ENCODE measurements around the gene QPCT. TPM values are rescaled to one million over a fixed set of nuclear protein-coding genes. Genes with fewer than 3 reads are reported as not detected.
A peak's percentile ranks its signal among the peaks of the same experiment; 100 is the strongest.
"Not testable (repeated sequence)": the region's sequence is repeated elsewhere in the genome, so short reads cannot be mapped to it uniquely, and the experiment has no call there.

The QPCT gene
- polyA plus RNA-seq, 3 donors = 11.5 to 15.5 (median 12.3) TPM

DNA sequence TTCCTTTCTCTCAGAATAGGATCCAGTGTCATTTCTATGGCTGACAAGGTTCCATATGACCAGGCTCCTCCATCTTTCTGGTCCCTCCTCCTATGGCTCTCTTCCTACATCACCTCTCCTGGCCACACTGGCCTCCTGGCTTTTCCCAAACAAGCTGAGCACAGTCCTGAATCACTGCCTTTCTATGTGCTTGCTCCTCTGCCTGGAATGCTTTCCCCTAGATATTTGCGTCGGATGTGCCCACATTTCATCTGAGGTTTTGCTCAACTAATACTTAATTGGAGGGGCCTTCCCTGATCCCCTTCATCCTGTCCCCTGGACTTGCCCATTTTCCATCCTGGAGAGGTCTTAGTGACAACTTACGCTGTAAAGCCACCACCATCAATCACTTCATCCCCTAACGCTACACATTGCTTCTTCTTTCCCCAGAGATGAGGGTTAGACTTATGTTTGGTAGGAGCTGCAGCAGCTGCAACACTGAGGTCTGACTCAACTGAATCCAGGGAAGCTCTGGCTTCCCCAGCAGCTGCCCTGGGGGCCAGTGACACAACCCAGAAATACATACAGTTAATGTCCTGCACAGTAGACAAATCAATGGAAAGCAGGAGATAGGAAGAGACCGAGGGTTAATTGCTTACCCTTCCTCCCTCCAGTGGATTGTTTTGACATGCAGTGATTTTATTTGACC is 42.9 kb downstream of the QPCT start:
- no peak for DNase-seq

- DNase-seq = no peak
Measured at GRCh38 chr2:37388074-37388473, 43.6 kb downstream of the QPCT start.

GRCh38 chr2:37389395-37389794 is 45.0 kb downstream of the QPCT start:
- no peak for DNase-seq

DNA sequence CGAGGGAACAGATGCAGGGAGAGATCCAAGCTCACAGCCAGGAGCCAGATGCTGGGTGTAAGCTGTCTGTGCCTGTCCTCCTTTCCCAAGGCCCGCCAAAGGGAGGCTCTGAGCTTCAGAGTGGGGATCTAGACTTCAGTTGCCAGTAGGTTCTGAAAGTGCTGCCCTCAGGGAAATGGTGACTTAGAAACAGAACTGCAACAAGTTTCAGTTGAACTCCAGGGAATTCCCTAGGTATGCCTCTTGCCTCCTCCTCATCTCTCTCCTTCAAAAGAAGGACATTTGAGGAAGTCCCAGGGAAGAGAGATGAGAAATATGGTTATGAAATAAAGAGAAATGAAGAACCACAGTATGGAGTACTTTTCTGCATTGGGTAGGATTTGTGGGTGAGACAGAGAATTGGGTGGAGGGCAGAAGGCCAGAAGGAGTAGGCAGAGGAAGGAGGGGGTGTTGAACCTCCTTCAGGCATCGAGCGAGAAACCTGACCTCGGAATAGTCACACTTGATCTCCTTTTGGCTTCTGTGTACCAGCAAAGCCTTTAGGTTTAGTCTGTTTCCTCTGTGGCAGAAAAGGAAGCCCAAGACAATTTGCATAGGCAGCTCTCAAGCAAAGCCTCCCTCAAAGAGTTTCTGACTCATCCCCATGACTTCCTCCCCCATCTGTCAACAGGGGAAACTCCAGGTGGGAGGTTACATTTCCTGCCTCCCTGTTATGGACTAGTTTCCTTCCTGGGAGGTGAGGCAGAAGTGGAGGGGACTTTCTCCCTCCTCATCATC is 45.7 kb downstream of the QPCT start:
- peak; percentile 59 for DNase-seq

- no peak for DNase-seq
Measured at GRCh38 chr2:37390777-37391176, 46.3 kb downstream of the QPCT start.

DNA sequence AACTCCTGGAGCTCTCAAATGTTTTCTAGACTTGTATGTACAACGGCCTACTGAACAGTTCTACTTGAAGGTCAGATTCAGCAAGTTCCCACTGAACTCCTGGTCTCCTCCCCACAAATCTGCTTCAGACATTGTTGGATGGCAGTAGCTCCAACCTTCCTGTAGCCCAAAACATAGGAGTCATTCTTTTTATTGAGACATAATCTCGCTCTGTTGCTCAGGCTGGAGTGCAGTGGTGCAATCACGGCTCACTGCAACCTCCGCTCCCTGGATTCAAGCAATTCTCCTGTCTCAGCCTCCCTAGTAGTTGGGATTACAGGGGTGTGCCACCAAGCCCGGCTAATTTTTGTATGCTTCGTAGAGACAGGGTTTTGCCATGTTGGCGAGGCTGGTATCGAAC is 47.3 kb downstream of the QPCT start:
- DNase-seq = no peak

GRCh38 chr2:37392428-37392827 is 48.0 kb downstream of the QPCT start:
- no peak for DNase-seq

DNA sequence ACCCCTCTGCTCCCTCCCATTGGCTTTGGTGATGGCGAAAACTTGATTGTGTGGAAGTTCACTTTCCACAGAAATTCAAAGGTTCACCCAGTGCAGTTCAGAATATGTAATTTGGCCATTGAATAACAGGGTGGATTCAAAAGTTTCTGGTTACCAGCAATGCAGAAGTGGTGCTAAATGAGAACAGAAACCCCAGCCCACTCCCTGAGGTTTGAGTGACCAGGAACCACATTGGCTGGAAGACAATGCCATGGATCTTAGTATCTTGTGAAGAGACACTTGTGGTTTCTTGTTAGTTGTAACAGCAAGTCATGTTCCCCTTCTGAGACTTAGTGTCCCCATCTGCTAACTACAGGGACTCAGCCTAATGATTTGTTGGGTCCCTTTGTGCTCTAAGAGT is 49.8 kb downstream of the QPCT start:
- DNase-seq = no peak

- no peak for DNase-seq
Measured at GRCh38 chr2:37394796-37395555, 50.5 kb downstream of the QPCT start.

DNA sequence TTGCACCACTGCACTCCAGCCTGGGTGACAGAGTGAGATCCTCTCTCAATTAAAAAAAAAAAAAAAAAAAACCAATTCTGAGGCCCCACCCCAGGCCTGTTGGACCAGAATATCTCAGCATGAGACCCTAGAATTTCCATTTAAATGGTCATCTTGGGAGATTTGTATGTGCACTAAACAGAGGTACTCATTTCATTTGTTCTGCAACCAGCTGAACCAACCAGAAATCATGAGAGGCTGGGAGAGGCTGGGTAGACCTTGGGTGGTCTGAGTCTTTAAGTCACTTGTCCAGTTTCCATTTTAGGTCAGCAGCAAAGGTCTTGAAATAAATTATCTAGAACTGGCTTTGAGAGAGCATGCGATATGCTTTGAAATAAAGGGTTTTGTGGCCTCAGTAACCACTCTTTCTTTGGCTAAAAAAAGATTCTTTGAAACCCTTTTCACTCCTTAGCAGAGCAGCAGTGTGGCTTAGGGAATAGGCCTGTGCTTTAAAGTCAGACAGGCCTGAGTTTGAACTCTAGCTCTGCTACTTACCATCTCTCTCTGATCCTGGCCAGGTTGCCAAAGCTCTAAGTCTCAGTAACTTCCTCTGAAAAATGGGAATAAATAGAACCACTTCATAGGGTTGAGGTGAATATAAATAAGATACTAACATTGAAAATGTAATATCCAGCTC is 52.6 kb downstream of the QPCT start:
- no peak for DNase-seq

DNA sequence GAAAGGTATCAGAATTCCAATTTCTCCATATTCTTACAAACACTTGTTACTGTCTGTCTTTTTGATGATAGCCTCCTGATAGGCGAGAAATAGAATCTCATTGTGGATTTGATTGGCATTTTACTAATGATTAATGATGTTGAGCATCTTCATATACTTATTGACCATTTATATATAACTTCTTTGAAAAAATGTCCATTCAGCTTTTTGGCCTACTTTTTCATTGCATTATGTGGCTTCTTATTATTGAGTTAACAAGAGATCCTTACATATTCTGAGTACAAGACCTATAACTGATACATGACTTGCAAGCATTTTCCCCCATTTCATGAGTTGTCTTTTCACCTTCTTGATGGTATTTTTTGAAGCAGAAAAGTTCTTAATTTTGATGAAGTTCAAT is 54.6 kb downstream of the QPCT start:
- DNase-seq = no peak

DNA sequence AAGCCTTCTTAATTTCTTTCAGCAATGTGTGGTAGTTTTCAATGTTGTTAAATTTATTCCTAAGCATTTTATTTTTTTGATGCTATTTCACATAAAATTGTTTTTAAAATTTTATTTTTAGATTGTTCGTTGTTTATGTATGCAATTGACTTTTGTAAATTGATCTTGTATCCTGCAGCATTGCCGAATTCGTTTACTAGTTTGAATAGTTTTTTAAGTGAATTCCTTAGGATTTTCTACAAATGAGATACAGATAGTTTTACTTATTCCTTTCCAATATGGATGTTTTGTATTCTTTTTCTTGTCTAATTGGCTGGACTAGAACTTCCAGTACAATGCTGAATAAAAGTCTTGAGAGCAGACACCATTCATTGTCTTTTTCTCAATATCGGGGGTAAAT is 55.6 kb downstream of the QPCT start:
- no peak for DNase-seq

- DNase-seq = no peak
Measured at GRCh38 chr2:37402636-37403035, 58.2 kb downstream of the QPCT start.

DNA sequence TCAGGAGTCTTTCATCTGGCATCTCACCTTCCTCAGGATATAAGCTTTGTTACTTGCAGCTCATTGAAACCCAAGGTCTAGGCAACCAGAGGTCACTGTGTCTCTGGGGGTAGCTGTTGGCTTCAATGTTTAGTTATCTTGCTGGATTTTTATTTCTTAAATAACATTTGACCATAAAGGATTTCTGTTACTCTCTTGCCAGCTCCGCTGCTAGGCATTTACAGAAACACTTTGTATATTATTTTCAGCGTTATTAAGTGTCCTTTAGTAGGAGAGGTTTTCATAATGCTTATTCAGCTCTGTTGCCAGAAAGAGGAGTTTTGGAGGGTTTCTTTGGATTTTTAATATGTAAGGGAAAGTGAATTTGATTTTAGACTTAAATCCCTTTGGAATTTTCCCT is 61.4 kb downstream of the QPCT start:
- DNase-seq = no peak

GRCh38 chr2:37412231-37412630 is 67.8 kb downstream of the QPCT start:
- DNase-seq = no peak

GRCh38 chr2:37413911-37414469 is 69.6 kb downstream of the QPCT start:
- not testable (repeated sequence) for DNase-seq

DNA sequence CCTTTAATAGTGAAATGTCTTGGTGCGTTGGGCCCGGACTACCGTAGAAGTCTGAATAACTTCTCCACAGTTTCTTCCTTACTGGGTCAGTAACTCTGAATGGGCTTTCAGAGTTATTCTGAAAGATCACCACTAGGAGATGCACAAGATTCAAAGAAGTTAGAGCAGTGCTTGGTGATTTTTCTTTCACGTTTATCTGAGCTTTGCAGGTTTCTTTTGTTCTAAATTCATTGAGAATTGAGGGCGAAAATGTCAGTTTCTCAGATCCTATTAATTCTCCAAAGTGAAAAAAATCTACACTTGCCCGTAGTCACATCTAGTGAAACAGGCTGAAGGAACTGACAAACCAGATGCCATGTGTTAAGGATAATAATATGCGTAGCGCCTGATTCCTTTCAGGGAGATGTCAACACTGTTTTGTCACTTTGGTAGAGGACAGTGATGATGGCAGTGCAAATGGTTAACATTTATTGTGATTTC is 70.1 kb downstream of the QPCT start:
- DNase-seq = peak; percentile 65

DNA sequence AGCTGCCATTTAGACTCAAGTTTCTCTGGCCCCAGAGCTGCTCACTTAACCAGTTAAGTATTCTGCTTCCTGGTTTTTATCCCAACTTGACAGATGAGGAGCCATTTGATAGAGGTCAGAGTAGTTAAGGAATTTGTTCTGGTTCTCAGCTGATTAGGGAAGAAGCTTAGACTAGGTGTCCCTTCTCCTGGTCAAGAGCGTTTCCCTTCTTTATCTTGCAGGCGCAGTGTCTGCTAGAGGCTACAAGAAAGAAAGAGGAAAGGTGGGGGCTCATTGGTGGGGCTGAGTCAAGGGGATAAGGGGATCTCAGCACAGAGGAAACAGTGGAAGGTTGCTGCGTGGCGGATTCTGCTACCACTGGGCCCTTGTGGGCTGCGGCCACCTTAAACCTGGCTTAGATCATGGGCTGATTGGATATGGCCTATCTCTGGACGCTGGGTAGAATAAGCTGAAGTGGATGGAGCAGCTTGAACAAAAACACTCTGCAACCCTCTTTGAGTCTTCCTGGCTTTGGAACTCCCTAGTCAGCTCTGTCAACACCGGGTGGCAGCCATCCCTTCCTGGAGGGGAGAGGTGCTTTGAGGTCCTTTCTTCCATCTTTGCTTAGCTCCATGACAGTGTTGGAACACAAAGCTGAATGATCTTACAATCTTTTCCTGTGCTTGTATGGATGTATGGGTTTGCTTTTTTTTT is 70.8 kb downstream of the QPCT start:
- DNase-seq = no peak

GRCh38 chr2:37417321-37417720 is 72.9 kb downstream of the QPCT start:
- peak; percentile 52 for DNase-seq

GRCh38 chr2:37418956-37419355 is 74.5 kb downstream of the QPCT start:
- DNase-seq = no peak

GRCh38 chr2:37421686-37422085 is 77.3 kb downstream of the QPCT start:
- no peak for DNase-seq
